Measurements from ENCODE around the gene IL22RA2.

The IL22RA2 gene

GRCh38 chr6:137193256-137194070 lies 20.0 kb upstream of the IL22RA2 start:
- DNase-seq = no peak

DNA sequence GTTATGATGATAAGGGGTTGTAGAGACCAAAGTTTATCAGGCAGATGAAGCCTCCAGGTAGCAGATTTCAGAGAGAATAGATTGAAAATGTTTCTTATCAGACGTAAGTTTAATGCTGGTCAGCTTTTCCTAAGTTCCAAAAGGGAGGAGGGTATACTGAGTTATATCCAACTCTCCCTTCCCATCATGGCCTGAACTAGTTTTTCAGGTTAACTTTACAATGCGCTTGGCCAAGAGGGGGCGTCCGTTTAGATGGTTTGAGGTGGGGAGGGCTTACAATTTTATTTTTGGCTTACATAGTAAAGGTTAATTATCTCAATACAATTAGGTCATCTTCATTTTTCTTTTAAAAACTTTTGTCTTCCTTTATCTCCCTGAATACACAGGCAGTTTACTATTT lies 19.4 kb upstream of the IL22RA2 start:
- no peak for DNase-seq

GRCh38 chr6:137191670-137192069 lies 18.2 kb upstream of the IL22RA2 start:
- DNase-seq = no peak

DNA sequence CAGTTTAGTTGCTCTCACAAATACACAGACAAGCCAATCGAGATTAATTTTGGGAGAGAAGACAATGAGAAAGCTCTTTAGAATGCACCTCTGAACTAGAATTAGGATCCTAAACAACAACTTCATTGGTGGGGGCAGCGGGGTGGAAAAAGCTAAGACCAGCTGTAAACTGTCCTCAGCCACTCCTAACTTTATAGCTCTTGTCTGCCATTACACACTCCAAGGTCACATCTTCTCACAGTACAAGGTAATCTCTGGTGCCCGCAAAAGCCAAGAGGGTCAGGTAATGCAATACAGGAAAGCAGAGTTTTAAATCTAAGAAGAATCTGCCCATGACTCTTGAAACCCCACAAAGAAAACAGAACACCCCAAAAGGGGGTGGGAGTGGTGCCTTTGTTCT lies 17.8 kb upstream of the IL22RA2 start:
- DNase-seq = no peak

- DNase-seq = no peak
Observed at GRCh38 chr6:137190583-137191094, 17.2 kb upstream of the IL22RA2 start.

- no peak for DNase-seq
Observed at GRCh38 chr6:137188855-137189254, 15.4 kb upstream of the IL22RA2 start.

DNA sequence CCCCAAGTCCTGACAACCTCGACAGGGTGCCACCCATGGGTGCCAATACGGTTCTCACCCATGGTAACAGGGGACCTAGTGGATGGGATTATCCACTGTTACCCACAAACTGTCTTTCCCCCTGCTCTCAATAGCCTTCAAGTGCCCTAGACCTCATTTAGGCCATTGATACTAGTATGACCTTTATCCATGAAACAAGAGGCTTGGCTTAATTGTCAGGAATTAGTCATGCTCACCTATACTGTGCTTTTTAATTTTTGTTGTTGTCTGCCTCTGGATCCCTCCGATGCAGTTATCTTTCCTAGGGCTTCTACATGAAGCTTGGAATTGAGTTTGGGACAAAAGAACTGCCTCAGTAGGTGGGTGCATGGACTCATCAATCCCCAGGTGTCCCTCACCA lies 11.8 kb upstream of the IL22RA2 start:
- DNase-seq = no peak

DNA sequence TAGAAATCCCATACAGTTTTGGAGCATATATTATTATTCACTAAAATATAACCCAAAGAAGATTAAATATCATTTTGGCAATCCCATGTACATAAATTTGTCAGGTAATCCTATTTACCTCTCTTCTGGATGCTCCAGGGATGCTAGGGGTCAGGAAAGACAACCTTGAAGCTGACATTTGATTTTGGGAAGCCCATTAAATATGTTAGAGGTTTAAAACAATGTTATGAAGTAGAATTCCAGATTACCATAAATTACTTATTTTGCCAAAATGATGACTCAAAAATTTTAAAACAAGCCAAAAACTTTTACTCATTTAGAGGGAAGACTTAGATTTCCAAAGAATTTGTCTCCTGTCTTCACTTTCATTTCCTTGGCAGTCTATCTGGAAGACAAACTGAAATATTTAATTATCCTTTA lies 9.2 kb upstream of the IL22RA2 start:
- no peak for DNase-seq

DNA sequence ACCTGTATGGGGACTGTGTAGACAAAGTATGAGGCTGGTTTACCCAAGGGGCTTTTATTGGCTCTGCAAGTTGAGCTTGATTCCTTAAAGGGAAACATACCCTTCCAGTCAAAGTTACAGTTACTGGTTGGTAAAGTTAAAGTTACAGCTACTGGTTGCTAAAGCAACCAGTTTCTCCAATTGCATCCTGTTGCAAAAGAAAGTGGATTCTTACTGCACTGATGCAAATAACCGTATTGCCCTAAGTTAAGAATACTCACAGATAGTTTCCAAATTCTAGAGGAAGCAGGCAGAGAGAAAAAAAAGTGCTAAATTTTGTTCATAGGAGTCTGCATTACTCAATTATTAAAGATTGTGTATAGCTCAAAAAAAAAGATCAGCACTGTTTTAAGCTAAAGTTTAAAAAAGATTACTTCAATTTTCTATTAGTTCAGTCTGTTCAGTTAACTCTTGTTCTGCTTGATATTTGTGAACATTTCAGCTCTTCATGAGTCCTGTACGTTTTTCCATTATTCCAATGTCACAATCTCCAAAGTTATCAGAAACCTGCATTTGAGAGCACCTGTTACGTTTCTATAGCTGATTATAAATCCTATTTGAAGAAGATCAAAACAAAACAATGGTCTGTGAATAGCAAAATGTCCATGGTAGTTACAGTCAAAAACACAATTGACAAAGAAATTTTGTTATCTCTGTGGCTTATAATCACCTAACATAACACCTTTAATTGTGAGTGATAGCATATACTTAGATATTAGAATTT lies 8.6 kb upstream of the IL22RA2 start:
- no peak for DNase-seq

- DNase-seq = no peak
Observed at GRCh38 chr6:137177611-137178010, 4.2 kb upstream of the IL22RA2 start.

DNA sequence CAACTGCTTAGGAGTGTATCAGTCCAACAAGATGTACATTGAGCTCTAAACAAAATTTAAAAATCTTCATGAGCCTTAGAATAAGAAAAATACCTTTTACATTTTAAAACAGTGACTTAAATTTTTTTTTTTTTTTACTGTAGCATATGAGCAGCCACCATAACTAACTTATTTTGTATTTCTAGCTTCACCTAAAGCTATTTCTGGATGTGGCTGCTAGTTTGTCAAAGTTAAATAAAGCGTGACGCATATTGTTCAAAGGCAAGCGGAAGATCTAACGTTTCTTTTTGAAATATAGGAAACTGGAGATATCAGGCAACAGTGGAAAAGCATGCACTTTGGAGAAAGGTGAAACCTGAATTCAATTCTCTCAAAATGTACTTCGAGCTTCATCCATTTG lies 3.3 kb upstream of the IL22RA2 start:
- DNase-seq = no peak

- no peak for DNase-seq
Observed at GRCh38 chr6:137175868-137176245, 2.4 kb upstream of the IL22RA2 start.

DNA sequence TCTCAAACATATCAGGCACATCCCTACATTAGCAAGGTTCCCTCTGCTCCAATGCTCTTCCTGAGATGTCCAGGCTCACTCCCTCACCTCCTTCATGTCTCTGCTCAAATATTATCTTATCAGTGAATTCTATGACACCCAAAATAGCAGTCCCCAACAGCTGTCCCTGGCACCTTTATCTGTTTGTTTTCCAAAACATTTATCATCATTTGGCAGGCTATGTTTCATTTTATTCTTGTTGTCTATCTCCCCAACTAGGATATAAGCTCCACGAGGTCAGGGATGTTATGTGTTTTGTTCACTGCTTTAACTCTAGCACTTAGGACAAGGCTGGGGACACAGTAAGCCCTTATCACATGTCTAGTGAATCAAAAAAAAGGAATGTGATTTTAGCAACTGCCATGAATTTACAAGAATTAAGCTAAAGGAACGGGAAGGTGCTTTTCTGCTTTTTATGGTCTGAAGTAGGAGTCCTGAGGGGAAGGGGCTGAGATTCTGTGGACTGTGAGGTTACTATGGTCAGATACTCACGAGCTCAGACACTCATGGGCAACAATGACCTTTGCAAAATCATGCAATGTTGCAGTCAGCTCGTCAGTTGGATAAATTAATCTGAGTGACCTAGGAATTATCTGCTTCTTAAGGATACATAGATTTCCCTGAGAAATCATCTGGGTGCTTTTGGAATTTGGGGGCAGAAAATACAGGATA lies 1.9 kb upstream of the IL22RA2 start:
- no peak for DNase-seq

DNA sequence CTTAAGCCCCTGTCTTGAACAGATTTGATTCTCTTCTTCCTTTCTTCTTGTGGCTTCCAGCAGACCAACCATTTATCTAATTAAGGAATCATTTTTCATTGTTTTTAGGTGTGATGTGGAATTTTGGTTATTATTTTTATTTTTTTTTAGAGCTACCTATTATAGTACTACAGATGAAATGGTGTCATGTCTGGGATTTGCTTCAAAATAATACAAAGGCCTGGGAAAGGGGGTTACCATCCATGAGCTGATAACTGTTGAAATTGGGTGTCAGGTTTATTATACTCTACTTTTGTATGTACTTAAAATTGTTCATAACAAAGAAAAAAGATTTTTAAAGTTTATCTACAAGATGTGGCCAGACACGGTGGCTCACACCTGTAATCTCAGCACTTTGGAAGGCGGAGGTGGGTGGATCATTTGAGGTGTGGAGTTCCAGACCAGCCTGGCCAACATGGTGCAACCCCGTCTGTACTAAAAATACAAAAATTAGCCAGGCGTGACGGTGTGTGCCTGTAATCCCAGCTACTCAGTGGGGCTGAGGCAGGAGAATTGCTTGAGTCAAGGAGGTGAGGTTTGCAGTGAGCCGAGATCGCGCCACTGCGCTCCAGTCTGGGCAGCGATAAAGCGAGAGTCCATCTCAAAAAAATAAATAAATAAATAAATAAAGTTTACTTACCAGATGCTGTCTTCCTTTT lies 561 bp downstream of the IL22RA2 start:
- DNase-seq = no peak

GRCh38 chr6:137171824-137172733 lies 1.4 kb downstream of the IL22RA2 start:
- DNase-seq = no peak

- no peak for DNase-seq
Observed at GRCh38 chr6:137171053-137171374, 2.4 kb downstream of the IL22RA2 start.

GRCh38 chr6:137170266-137171052 lies 3.0 kb downstream of the IL22RA2 start:
- DNase-seq = no peak

DNA sequence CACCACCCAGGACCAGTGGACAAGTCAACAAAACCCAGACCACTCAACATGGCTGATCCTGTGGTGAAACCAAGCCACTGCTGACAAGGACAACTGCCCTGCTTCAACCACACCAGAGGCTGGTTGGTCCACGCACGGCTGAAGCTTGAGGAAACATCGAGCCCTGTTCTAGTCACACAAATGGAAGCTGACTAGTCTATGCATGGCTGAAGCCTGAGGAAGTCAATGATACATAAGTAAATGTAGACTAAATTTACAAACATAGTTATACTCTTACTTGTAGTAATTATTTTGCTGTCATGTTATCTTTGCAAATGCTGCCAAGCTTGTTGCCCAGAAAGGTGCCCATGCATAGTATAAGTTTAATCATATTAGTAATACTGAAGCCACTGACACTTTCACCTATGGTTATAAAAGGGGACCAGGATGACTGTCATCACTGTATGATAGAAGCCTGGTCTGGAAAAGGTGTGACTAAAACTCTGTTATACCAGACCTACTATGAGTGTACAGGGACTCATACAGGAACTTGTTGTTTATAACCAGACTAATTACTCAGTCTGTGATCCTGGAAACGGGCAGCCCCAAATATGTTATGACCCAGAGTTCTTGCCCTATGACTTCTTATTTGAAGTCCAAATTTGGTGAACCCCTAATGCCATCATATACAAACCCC lies 5.6 kb downstream of the IL22RA2 start:
- no peak for DNase-seq

DNA sequence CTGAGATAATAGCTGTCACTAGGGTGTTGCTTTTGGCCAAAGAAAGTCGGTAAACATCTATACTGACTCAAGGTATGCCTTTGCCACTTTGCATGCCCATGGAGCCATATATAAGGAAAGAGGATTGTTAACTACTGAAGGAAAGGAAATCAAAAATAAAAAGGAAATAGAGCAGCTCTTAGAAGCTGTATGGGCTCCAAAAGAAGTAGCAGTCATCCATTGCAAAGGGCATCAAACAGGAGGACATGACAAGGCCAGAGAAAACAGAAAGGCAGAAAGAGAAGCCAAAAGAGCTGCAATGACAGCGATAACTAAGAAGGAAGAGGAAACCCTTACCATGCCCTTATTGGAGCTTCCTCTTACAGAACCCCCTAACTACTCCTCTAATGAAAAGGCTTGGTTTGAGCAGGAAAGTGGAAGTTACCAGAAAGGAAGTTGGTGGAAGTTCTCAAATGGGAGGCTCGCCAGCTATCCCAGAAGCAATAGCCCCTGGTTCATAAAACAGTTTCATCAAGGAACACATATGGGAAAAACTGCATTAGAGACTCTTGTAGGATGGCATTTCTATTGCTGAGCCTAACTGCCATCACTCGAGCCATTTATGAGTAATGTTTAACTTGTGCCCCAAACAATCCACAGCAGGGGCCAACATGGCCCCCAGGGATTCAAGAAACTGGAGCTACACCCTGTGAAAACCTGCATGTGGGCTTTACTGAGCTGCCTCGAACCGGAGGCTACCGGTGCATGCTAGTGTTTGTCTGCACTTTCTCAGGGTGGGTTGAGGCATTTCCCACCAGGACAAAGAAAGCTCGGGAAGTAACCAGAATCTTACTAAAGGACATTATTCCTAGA lies 7.0 kb downstream of the IL22RA2 start:
- DNase-seq = no peak
